Esophagus mucosa (tissue), 1 donor: ENCODE data around the gene BMAL1. TPM values are rescaled to one million over a fixed set of nuclear protein-coding genes. Genes with fewer than 3 reads are reported as not detected.
"Not testable (repeated sequence)": the region's sequence is repeated elsewhere in the genome, so short reads cannot be mapped to it uniquely, and the experiment has no call there.

Experiments used
- ATAC-seq: fragments of 200-7000 bp; cut with Tn5 transposase; one replicate; pipeline ENCODE4 v1.9.1; 2020
- total RNA-seq: library from RNA; stranded (reverse); gene quantifications from one replicate; pipeline ENCODE4 v1.2.4, GENCODE V29; 2023
- donor health status: DM: yes; HTN: yes; CAD: no.

BMAL1 gene
- total RNA-seq, 1 donor from 2014 or later: 10.6 TPM

DNA sequence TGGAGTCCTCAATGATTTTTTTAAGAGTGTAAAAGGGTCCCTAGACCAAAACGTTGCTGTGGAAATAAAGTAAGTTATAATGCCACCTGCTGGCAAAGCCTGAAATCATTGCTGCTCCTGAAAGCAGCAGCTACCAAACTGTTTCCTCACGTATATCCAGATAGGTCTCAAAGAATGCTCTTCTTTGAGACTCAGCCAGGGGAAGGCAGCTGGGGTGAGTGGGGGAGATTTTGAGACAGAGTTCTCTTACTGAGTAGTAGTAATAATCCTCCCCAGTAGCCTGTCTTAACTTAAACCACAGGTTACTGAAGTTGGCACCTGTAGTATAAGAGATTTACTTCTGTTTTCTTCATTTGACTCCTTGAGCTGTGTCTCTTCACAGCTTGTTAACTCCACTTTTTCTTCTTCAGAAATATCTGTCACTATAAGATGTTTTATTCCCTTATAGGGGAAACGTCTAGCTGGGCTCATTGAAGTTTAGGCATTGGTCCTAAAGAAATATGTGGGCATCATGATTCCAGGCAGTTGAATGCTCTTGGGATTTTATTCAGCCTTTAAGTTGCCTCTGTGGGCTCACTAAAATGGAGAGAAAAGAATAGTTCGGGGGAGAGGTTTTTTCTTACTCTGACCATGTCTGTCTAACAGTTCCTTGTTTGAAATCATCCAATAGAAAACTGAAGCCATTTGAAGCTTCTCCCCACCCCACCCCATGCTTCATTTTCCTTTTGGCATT is 107.5 kb downstream of the BMAL1 start:
- ATAC-seq: peak; percentile 20

DNA sequence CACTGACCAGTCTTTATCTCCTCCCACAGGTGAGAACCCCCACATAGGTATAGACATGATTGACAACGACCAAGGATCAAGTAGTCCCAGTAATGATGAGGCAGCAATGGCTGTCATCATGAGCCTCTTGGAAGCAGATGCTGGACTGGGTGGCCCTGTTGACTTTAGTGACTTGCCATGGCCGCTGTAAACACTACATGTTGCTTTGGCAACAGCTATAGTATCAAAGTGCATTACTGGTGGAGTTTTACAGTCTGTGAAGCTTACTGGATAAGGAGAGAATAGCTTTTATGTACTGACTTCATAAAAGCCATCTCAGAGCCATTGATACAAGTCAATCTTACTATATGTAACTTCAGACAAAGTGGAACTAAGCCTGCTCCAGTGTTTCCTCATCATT is 109.0 kb downstream of the BMAL1 start:
- no peak for ATAC-seq

DNA sequence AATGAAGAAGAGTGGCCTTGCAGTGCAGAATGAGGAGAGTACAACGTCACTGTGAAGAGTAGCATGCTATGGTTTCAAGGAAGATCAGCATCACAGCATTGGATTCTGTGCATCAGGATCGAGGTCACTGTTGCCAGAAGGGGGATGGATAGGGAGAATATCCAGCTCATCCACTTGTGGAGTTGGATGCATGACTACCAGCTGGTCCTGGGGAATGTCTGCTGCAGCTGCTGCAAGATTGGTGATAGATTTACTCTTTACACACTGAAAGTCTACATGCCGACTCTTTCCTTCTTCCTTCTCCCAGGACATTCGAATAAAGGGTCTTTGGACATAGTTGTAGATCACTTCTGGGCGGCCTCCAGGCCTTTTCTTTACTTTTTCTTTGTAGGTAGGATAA is 111.2 kb downstream of the BMAL1 start:
- no peak for ATAC-seq

- ATAC-seq: no peak
Measured at GRCh38 chr11:13391217-13391616, 113.6 kb downstream of the BMAL1 start.

GRCh38 chr11:13398335-13398734 is 120.7 kb downstream of the BMAL1 start:
- not testable (repeated sequence) for ATAC-seq

DNA sequence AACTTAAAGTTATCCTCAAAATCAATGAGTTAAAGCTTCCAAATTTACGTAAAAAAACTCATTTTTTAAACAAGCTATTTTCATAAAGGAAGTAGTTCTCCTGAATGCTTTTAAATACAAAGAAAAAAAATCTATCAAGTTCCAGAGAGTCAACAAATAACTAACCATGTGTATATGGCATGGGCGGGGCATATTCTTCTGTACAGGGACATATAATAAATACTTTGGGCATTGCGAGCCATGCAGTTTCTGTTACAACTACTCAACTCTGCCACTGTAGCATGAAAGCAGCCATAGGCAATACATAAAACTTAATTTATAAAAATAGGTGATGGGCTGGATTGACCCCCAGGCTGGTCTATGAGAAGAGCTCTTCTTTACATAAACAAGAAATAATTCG is 127.6 kb downstream of the BMAL1 start:
- no peak for ATAC-seq

DNA sequence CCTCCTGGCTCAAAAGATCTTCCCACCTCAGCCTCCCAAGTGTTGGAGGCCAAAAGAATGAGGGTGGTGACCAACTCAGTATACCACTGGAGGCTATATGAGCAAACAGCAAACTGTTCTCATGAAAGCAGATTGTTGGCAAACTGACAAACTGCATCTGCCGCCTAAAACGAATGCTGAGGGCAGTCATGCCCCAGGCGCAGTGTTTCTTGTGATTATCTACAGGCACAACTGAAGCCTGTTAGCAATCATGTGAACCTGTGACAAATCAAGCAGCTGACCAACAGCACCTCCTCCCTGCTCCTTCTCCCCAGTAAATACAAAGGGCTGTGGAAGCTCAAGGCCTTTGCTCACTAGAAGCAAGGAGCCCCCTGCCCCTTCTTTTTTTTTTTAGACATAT is 137.6 kb downstream of the BMAL1 start:
- ATAC-seq: no peak

DNA sequence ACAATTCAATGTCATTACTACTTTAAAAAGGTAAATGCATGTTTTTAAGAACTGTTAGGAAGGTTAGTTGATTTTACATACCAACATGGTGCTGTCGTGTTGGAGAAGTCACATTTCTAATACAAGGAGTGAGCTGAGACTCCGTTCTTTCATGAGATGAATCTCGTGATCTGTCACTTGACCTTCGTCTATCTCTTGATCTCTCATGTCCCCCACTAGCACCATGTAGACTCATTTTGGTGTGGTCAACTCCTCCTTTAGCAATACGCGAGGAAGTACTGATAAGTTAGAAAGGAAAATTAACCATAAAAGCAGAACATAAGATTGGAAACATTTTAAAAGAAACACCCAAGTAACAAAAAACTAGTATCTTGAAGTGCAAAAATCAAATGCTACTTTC is 144.0 kb downstream of the BMAL1 start:
- ATAC-seq: no peak

DNA sequence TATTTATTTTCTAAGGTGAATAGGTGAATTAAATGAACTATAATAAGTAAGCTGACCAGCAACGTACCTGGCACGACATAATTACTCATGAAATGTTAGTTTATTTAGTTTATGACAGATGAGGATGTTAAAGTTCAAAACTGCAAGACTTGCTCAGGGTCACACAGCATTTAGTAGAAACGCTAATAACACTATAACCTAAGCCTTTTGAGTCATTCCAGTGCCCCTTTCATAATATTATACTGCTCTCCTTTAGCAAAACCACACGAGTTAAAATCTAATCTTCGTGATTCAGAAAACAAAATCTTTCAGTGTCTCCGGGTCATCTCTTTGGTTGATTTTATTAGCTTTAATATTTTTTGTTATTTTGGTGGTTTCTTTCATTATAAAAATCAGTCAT is 145.8 kb downstream of the BMAL1 start:
- ATAC-seq: no peak

DNA sequence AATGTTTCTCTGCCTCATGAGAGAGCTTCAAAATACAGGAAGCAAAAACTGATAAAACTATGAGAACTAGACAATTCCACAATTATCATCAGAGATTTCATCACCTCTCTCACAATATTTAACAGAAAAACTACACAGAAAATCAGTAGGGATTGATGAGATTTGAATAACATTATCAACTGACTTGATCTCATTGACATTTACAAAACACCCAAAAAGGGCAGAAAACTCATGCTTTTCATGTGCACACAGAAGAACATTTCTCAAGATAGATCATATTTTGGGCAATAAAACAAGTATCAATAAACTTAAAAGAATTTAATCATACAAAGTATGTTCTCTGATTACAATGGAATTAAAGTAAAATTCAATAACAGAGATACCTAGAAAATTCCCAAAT is 149.8 kb downstream of the BMAL1 start:
- no peak for ATAC-seq

DNA sequence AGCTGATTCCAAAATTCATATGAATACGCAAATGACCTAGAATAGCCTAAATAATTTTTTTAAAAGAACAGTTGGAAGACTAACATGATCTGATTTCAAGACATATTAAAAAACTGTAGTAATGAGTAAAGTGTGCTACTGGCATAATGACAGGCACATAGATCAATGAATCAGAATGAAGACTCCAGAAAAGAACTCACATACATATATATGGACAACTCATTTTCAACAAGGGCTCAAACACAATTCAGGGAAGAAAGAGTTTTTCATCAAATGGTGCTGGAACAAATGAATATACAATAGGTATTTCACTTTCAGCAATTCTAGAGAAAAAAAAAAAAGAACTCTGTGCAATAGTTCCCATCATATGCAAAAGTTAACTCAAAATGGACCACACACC is 151.7 kb downstream of the BMAL1 start:
- ATAC-seq: no peak

- ATAC-seq: no peak
Measured at GRCh38 chr11:13429836-13430235, 152.2 kb downstream of the BMAL1 start.

GRCh38 chr11:13433437-13433836 is 155.8 kb downstream of the BMAL1 start:
- ATAC-seq: no peak

DNA sequence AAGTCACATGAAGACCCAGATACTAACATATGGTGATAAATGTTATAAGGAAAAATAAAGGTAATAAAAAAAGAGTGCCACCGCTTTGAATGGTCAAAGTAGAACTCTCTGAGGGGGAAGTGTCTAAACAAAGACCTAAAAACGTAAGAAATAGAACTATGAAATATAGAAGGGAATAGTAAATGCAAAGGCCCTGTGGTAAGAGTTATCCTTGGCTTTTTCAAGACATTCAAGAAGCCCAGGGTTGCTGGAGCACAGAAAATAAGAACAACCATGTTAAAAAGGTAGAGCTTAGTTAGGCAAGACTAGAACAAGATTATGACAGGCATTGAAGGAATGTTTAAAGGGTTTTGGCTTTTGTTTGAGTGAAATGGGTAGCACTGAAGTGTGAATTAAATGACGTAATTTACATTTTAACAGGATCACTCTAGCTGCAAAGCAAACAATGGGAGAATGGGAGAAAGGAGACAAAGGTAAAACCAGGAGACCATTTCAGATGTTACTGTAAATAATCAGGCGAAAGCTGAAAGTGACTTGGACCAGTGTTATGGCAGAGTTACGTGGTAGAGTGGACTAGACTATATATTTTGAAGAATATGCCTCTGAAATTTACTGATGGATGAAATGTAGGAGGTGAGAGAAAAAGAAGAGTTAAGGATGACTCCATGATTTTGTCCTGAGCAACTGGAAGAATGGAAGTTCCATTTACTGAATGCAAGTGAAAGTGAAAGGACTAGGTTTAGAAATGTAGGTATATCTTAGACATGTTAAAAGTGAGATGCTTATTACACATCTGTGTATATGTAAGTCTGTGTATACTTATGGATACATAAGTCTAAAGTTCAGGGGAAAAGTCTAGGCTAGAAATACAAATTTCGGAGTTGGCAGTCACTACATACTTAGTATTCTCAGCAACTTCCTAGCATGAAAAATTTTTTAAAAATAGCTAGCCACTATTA is 156.9 kb downstream of the BMAL1 start:
- ATAC-seq: peak; percentile 93

DNA sequence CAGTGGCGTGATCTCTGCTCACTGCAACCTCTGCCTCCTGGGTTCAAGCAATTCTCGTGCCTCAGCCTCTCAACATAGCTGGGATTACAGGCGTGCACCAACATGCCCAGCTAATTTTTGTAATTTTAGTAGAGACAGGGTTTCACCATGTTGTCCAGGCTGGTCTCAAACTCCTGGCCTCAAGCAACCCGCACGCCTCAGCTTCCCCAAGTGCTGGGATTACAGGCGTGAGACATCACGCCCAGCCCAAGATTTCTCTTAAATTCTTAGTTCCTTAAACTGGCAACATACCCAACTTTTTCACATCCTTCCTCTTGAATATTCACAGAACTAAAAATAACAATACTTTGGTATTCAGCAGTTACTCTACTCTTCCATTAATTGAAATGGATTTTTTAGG is 159.2 kb downstream of the BMAL1 start:
- ATAC-seq: not testable (repeated sequence)

Other genes starting within 250 kb of the BMAL1 start
- 29.8 TPM for gene BTBD10, start 185.4 kb downstream of the BMAL1 start, total RNA-seq
- not detected for gene PTH, start 218.2 kb downstream of the BMAL1 start, total RNA-seq